ENCODE data around the gene ATF1.
A peak's percentile ranks its signal among the peaks of the same experiment; 100 is the strongest.
"Not testable (repeated sequence)": the region's sequence is repeated elsewhere in the genome, so short reads cannot be mapped to it uniquely, and the experiment has no call there.

ATF1 gene

GRCh38 chr12:50751948-50752721 lies 11.8 kb upstream of the ATF1 start:
- Histone ChIP-seq H3K4me1 (no peaks in the 10 kb centered on the region), H3K27me3 (no peaks in the 10 kb centered on the region), H3K9me3 (no peaks in the 10 kb centered on the region), H3K27ac (no peak overlapping the region), H3K4me3 (no peak overlapping the region), H3K36me3 (peaks cover 5 to 19% (median 9%) of the 10 kb centered on the region in 3 donors)
- intact Hi-C loops (cut with DNase I; ENCODE audit: low total_unique reads): no loop called here
- TF ChIP-seq CTCF (IDR thresholded peaks at IDR 0.05): no peak
- DNase-seq: no peak

GRCh38 chr12:50753232-50753769 lies 10.6 kb upstream of the ATF1 start:
- no peak for DNase-seq
- Histone ChIP-seq H3K4me3 (no peak overlapping the region), H3K27ac (no peak overlapping the region), H3K9me3 (no peaks in the 10 kb centered on the region), H3K4me1 (no peaks in the 10 kb centered on the region), H3K36me3 (peaks cover 0 to 9% (median 0%) of the 10 kb centered on the region in 3 donors), H3K27me3 (no peaks in the 10 kb centered on the region)
- intact Hi-C loops (cut with DNase I; ENCODE audit: low total_unique reads): no loop called here
- TF ChIP-seq CTCF (IDR thresholded peaks at IDR 0.05): no peak

- H3K27ac ChIP-seq: peak overlapping the region; percentile 92 to 98
- H3K4me3 ChIP-seq: peak overlapping the region; percentile 82 to 98
- DNase-seq: peak; percentile 29 to 72
- H3K4me1 ChIP-seq: peaks cover 0 to 46% (median 24%) of the 10 kb centered on the region in 4 donors
- H3K36me3 ChIP-seq: no peaks in the 10 kb centered on the region
- no peaks in the 10 kb centered on the region for H3K9me3 ChIP-seq
- intact Hi-C loops (cut with DNase I; ENCODE audit: low total_unique reads): loop anchor here (5.0 kb wide), 1 partner anchor 158 kb away; no protein-coding TSS in a partner anchor
- no peaks in the 10 kb centered on the region for H3K27me3 ChIP-seq
- TF ChIP-seq CTCF (IDR thresholded peaks at IDR 0.05): no peak
Observed at GRCh38 chr12:50764286-50765094, 589 bp downstream of the ATF1 start.

GRCh38 chr12:50765095-50765911 lies 1.4 kb downstream of the ATF1 start:
- H3K9me3 ChIP-seq: no peaks in the 10 kb centered on the region
- peak; percentile 58 to 59 for TF ChIP-seq CTCF (IDR thresholded peaks at IDR 0.05)
- no peaks in the 10 kb centered on the region for H3K27me3 ChIP-seq
- H3K36me3 ChIP-seq: no peaks in the 10 kb centered on the region
- peak overlapping the region; percentile 92 to 98 for H3K27ac ChIP-seq
- H3K4me1 ChIP-seq: peaks cover 0 to 46% (median 24%) of the 10 kb centered on the region in 4 donors
- intact Hi-C loops (cut with DNase I; ENCODE audit: low total_unique reads): no loop called here
- H3K4me3 ChIP-seq: peak overlapping the region; percentile 82 to 98
- peak in 1 of 2 donors; percentile 35 for DNase-seq

GRCh38 chr12:50768391-50768790 lies 4.5 kb downstream of the ATF1 start:
- no peak overlapping the region for H3K4me3 ChIP-seq
- DNase-seq: no peak
- TF ChIP-seq CTCF (IDR thresholded peaks at IDR 0.05): no peak
- no peak overlapping the region for H3K27ac ChIP-seq
- H3K4me1 ChIP-seq: peaks cover 0 to 29% (median 15%) of the 10 kb centered on the region in 4 donors
- intact Hi-C loops (cut with DNase I; ENCODE audit: low total_unique reads): no loop called here
- H3K27me3 ChIP-seq: no peaks in the 10 kb centered on the region
- peaks cover 3 to 11% (median 9%) of the 10 kb centered on the region in 3 donors for H3K36me3 ChIP-seq
- no peaks in the 10 kb centered on the region for H3K9me3 ChIP-seq

GRCh38 chr12:50768813-50769212 lies 4.9 kb downstream of the ATF1 start:
- peaks cover 0 to 29% (median 15%) of the 10 kb centered on the region in 4 donors for H3K4me1 ChIP-seq
- H3K27me3 ChIP-seq; DNase-seq; H3K27ac ChIP-seq; H3K9me3 ChIP-seq; H3K4me3 ChIP-seq; intact Hi-C loops (cut with DNase I; ENCODE audit: low total_unique reads): not testable (repeated sequence)
- H3K36me3 ChIP-seq: peaks cover 3 to 11% (median 9%) of the 10 kb centered on the region in 3 donors
